Transverse colon (tissue), 4 donors: Measurements from ENCODE around the gene FAM120B. TPM values are rescaled to one million over a fixed set of nuclear protein-coding genes. Genes with fewer than 3 reads are reported as not detected.

Source experiments
- DNase-seq: peaks from one replicate; pipeline ENCODE4 v3.0.0-alpha.2; 2019
- H3K27ac ChIP-seq, 4 donors: fragments of 200-600 bp; sonication (generic); 2 replicates each; pipeline ENCODE4 v1.5.1; 2016 to 2018; ENCODE audit warnings: inconsistent platforms in 4 of 4
- H3K27me3 ChIP-seq: fragments of 200-600 bp; sonication (generic); 2 replicates; pipeline ENCODE4 v1.5.1; 2017; ENCODE audit warnings: inconsistent platforms
- H3K36me3 ChIP-seq, 4 donors: fragments of 200-600 bp; sonication (generic); 2 replicates each; pipeline ENCODE4 v1.5.1; 2017 to 2019; ENCODE audit warnings: inconsistent platforms in 4 of 4
- H3K4me1 ChIP-seq, 4 donors: fragments of 200-600 bp; sonication (generic); 2 replicates each; pipeline ENCODE4 v1.5.1; 2017 to 2020; ENCODE audit warnings: inconsistent platforms in 4 of 4
- H3K4me3 ChIP-seq, 4 donors: fragments of 200-600 bp; sonication (generic); 1 replicate in 1 of 4; 2 replicates in 3 of 4; pipeline versions ENCODE4 v1.5.1 to v1.6.1; 2017 to 2019; ENCODE audit warnings: inconsistent platforms in 4 of 4
- H3K9me3 ChIP-seq, 2 donors: fragments of 200-600 bp; sonication (generic); 2 replicates each; pipeline ENCODE4 v1.5.1; 2017 to 2019; ENCODE audit warnings: inconsistent platforms in 2 of 2
- CTCF ChIP-seq, 5 experiments: fragments of 200-600 bp in 3 of 5; fragments of 450-650 bp in 2 of 5; sonication (generic) in 3 of 5; IDR thresholded peaks; 1 replicate in 2 of 5; 2 replicates in 3 of 5; pipeline ENCODE4 v1.5.1; 2016 to 2017; ENCODE audit warnings: antibody characterized with exemption in 5 of 5, inconsistent platforms in 3 of 5, mild to moderate bottlenecking in 2 of 5, moderate library complexity in 1 of 5
- EP300 ChIP-seq: sonication (generic); formaldehyde crosslinking; IDR thresholded peaks from one replicate; pipeline ENCODE4 v1.6.1; 2017; ENCODE audit warnings: antibody characterized with exemption, low read depth
- POLR2A ChIP-seq: fragments of 450-650 bp; IDR thresholded peaks from one replicate; pipeline ENCODE4 v1.6.1; 2016; ENCODE audit warnings: antibody characterized with exemption, mild to moderate bottlenecking, moderate library complexity
- POLR2AphosphoS5 ChIP-seq, 3 donors: sonication (generic); formaldehyde crosslinking; IDR thresholded peaks; one replicate each; pipeline ENCODE4 v1.6.1; 2016; ENCODE audit warnings: antibody characterized with exemption in 3 of 3
- WGBS, 2 donors: methylation state at CpG; one replicate each; pipeline ENCODE4 v1.1.5; 2018; ENCODE audit warnings: low coverage in 1 of 2; 5-methylcytosine and 5-hydroxymethylcytosine counted together
- in situ Hi-C, 4 donors: fragments of 200-750 bp; cut with MboI; loops; one replicate each; pipeline versions ENCODE4 v1.15.0 to v1.15.1; 2017; ENCODE audit warnings: low sequenced_read_pairs in 3 of 4, low pct_ligation_motif_present in 1 of 4, low pct_unique_long_range_greater_than_20kb in 1 of 4
- intact Hi-C: fragments of 100-400 bp; cut with DNase I; formaldehyde crosslinking; loops from one replicate; pipeline ENCODE4 v1.15.1; 2023; ENCODE audit warnings: low total_unique reads
- total RNA-seq, 4 donors: library from RNA; depleted of rRNA; stranded (reverse); fragments of >200 nt; gene quantifications; one replicate each; pipeline ENCODE4 v1.1.0, GENCODE V29; 2016

Gene FAM120B
- total RNA-seq, 4 donors from 2014 or later, result 24.7 to 35.9 (median 26.7) TPM

- no peaks in the 10 kb centered on the region for H3K36me3 ChIP-seq
- DNase-seq, result no peak
- H3K4me3 ChIP-seq, result peak overlapping the region; percentile 50 to 72 (median 68)
- H3K27me3 ChIP-seq, result peaks cover 65% of the 10 kb centered on the region
- in situ Hi-C loops (no loop called here), intact Hi-C loops (no loop called here)
- peak overlapping the region; percentile 74 to 86 (median 85) for H3K27ac ChIP-seq
- H3K4me1 ChIP-seq, result peaks cover 9 to 57% (median 46%) of the 10 kb centered on the region in 4 donors
- TF ChIP-seq EP300 (no peak), CTCF (IDR thresholded peaks at IDR 0.05) (no peak), POLR2AphosphoS5 (IDR thresholded peaks at IDR 0.05) (no peak), POLR2A (no peak)
- 15% methylated on average over 9 of the region's 16 CpGs; no CpG with 5 or more reads in 1 of the 2 donors for WGBS, 2 donors
- no peaks in the 10 kb centered on the region for H3K9me3 ChIP-seq
Observed at GRCh38 chr6:170288852-170289179, 17.7 kb upstream of the FAM120B start.

GRCh38 chr6:170289180-170289931 is 17.2 kb upstream of the FAM120B start:
- H3K9me3 ChIP-seq, result no peaks in the 10 kb centered on the region
- intact Hi-C loops (no loop called here), in situ Hi-C loops (no loop called here)
- peak overlapping the region; percentile 74 to 86 (median 85) for H3K27ac ChIP-seq
- peak overlapping the region; percentile 50 to 72 (median 68) for H3K4me3 ChIP-seq
- no peaks in the 10 kb centered on the region for H3K36me3 ChIP-seq
- no peak for TF ChIP-seq CTCF (IDR thresholded peaks at IDR 0.05)
- no peak for TF ChIP-seq POLR2A
- no peak for TF ChIP-seq POLR2AphosphoS5 (IDR thresholded peaks at IDR 0.05)
- no peak for TF ChIP-seq EP300
- peaks cover 70% of the 10 kb centered on the region for H3K27me3 ChIP-seq
- no peak for DNase-seq
- H3K4me1 ChIP-seq, result peaks cover 9 to 57% (median 46%) of the 10 kb centered on the region in 4 donors
- 5% methylated on average over 56 of the region's 85 CpGs; no CpG with 5 or more reads in 1 of the 2 donors for WGBS, 2 donors

GRCh38 chr6:170289951-170290295 is 16.6 kb upstream of the FAM120B start:
- H3K27me3 ChIP-seq, result peaks cover 76% of the 10 kb centered on the region
- no peak for TF ChIP-seq CTCF (IDR thresholded peaks at IDR 0.05)
- TF ChIP-seq POLR2A, result no peak
- TF ChIP-seq POLR2AphosphoS5 (IDR thresholded peaks at IDR 0.05), result no peak
- no peak for TF ChIP-seq EP300
- 0% methylated on average over 27 of the region's 41 CpGs; no CpG with 5 or more reads in 1 of the 2 donors for WGBS, 2 donors
- no peaks in the 10 kb centered on the region for H3K36me3 ChIP-seq
- H3K4me3 ChIP-seq, result peak overlapping the region; percentile 50 to 72 (median 68)
- in situ Hi-C loops, result no loop called here
- H3K27ac ChIP-seq, result peak overlapping the region; percentile 74 to 86 (median 85)
- intact Hi-C loops, result no loop called here
- H3K9me3 ChIP-seq, result no peaks in the 10 kb centered on the region
- no peak for DNase-seq
- H3K4me1 ChIP-seq, result peaks cover 9 to 59% (median 48%) of the 10 kb centered on the region in 4 donors

GRCh38 chr6:170290296-170291128 is 16.0 kb upstream of the FAM120B start, which contains the start of gene DLL1:
TSS of gene DLL1 (minus strand) at chr6:170291078. CDS start at chr6:170290139, 939 bp downstream.
- Histone ChIP-seq H3K27me3 (peaks cover 82% of the 10 kb centered on the region), H3K27ac (peak within 1 kb of the TSS; percentile 74 to 86 (median 85)), H3K9me3 (no peaks in the 10 kb centered on the region), H3K4me3 (peak within 1 kb of the TSS; percentile 50 to 72 (median 68)), H3K4me1 (peaks cover 15 to 65% (median 54%) of the 10 kb centered on the region in 4 donors), H3K36me3 (no peaks in the 10 kb centered on the region)
- in situ Hi-C loops, result no loop called here
- TF ChIP-seq POLR2A (peak; percentile 87), EP300 (no peak), CTCF (IDR thresholded peaks at IDR 0.05) (no peak), POLR2AphosphoS5 (IDR thresholded peaks at IDR 0.05) (peak in 2 of 3 donors; percentile 74 to 84)
- intact Hi-C loops, result no loop called here
- 1% methylated on average over 82 of the region's 83 CpGs; no CpG with 5 or more reads in 1 of the 2 donors for WGBS, 2 donors
- peak; percentile 40 for DNase-seq
